Measurements from ENCODE around the gene N4BP3. TPM values are rescaled to one million over a fixed set of nuclear protein-coding genes. Genes with fewer than 3 reads are reported as not detected.

The N4BP3 gene
- total and polyA plus RNA-seq, 2 of the 13 experiments (the other 11 are each of a cell fraction or from before 2014, with no cell fraction given) = 0.13 TPM; not detected in 1

DNA sequence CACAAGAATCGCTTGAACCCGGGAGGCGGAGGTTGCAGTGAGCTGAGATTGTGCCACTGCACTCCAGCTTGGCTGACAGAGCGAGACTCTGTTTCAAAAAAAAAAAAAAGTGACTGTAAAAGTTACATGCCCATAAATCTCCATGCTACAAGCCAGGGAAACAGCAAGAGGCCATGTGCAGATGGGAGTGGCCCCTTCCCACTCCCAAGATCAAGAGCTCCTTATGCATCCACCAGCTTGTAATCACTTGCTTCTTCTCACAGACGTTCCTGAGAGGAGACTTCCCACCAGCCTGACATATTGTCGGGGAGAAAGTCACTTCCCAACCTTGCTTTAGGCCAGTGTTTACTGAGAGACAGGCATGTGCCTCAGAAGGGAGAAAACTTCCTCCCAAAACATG, 45.6 kb upstream of the N4BP3 start:
- in situ Hi-C loops (cut with HindIII; ENCODE audit: extremely low pct_ligation_motif_present, low pct_unique_long_range_greater_than_20kb) = loop anchor here (10.0 to 25.0 kb wide), 2 partner anchors 83 to 455 kb away; partner anchors contain the start of gene B4GALT7
- no peak for FAIRE-seq
- ChIA-PET POLR2A (interaction anchor here (0.7 kb wide), 1 partner anchor 17 kb away, joined by 4 read pairs; no protein-coding TSS in a partner anchor), CTCF (ENCODE audit: low intra/inter-chr PET ratio, low total read pairs) (no interaction called here)
- no peaks in the 10 kb centered on the region for H3K9me3 ChIP-seq (ENCODE audit: low read length)
- peaks cover 6 to 12% of the 10 kb centered on the region in 2 experiments; a peak in 4 of 5 replicates for H3K27me3 ChIP-seq (ENCODE audit: control insufficient read depth in 1 of 2, insufficient read depth in 2 of 2, low read length in 2 of 2)
- TF ChIP-seq ZNF256 (CRISPR knock-in tag; conservative IDR thresholded peaks at IDR 0.05) = no peak
- no peak for TF ChIP-seq POLR2G (IDR thresholded peaks at IDR 0.05; ENCODE audit: low read depth, low read length)
- TF ChIP-seq, protein P1, sequence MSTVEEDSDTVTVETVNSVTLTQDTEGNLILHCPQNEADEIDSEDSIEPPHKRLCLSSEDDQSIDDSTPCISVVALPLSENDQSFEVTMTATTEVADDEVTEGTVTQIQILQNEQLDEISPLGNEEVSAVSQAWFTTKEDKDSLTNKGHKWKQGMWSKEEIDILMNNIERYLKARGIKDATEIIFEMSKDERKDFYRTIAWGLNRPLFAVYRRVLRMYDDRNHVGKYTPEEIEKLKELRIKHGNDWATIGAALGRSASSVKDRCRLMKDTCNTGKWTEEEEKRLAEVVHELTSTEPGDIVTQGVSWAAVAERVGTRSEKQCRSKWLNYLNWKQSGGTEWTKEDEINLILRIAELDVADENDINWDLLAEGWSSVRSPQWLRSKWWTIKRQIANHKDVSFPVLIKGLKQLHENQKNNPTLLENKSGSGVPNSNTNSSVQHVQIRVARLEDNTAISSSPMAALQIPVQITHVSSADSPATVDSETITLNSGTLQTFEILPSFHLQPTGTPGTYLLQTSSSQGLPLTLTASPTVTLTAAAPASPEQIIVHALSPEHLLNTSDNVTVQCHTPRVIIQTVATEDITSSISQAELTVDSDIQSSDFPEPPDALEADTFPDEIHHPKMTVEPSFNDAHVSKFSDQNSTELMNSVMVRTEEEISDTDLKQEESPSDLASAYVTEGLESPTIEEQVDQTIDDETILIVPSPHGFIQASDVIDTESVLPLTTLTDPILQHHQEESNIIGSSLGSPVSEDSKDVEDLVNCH (CRISPR knock-in tag; IDR thresholded peaks at IDR 0.05) = no peak
- TF ChIP-seq ZNF546 (CRISPR knock-in tag; conservative IDR thresholded peaks at IDR 0.05) = no peak
- no peak for TF ChIP-seq ZNF343 (CRISPR knock-in tag; IDR thresholded peaks at IDR 0.05)
- no peak for TF ChIP-seq ELF4 (CRISPR knock-in tag; IDR thresholded peaks at IDR 0.05; ENCODE audit: borderline replicate concordance)
- TF ChIP-seq MIER2 (CRISPR knock-in tag; IDR thresholded peaks at IDR 0.05) = no peak
- no peak for TF ChIP-seq ZFX (CRISPR knock-in tag; IDR thresholded peaks at IDR 0.05; ENCODE audit: low read depth)
- TF ChIP-seq, protein P2, sequence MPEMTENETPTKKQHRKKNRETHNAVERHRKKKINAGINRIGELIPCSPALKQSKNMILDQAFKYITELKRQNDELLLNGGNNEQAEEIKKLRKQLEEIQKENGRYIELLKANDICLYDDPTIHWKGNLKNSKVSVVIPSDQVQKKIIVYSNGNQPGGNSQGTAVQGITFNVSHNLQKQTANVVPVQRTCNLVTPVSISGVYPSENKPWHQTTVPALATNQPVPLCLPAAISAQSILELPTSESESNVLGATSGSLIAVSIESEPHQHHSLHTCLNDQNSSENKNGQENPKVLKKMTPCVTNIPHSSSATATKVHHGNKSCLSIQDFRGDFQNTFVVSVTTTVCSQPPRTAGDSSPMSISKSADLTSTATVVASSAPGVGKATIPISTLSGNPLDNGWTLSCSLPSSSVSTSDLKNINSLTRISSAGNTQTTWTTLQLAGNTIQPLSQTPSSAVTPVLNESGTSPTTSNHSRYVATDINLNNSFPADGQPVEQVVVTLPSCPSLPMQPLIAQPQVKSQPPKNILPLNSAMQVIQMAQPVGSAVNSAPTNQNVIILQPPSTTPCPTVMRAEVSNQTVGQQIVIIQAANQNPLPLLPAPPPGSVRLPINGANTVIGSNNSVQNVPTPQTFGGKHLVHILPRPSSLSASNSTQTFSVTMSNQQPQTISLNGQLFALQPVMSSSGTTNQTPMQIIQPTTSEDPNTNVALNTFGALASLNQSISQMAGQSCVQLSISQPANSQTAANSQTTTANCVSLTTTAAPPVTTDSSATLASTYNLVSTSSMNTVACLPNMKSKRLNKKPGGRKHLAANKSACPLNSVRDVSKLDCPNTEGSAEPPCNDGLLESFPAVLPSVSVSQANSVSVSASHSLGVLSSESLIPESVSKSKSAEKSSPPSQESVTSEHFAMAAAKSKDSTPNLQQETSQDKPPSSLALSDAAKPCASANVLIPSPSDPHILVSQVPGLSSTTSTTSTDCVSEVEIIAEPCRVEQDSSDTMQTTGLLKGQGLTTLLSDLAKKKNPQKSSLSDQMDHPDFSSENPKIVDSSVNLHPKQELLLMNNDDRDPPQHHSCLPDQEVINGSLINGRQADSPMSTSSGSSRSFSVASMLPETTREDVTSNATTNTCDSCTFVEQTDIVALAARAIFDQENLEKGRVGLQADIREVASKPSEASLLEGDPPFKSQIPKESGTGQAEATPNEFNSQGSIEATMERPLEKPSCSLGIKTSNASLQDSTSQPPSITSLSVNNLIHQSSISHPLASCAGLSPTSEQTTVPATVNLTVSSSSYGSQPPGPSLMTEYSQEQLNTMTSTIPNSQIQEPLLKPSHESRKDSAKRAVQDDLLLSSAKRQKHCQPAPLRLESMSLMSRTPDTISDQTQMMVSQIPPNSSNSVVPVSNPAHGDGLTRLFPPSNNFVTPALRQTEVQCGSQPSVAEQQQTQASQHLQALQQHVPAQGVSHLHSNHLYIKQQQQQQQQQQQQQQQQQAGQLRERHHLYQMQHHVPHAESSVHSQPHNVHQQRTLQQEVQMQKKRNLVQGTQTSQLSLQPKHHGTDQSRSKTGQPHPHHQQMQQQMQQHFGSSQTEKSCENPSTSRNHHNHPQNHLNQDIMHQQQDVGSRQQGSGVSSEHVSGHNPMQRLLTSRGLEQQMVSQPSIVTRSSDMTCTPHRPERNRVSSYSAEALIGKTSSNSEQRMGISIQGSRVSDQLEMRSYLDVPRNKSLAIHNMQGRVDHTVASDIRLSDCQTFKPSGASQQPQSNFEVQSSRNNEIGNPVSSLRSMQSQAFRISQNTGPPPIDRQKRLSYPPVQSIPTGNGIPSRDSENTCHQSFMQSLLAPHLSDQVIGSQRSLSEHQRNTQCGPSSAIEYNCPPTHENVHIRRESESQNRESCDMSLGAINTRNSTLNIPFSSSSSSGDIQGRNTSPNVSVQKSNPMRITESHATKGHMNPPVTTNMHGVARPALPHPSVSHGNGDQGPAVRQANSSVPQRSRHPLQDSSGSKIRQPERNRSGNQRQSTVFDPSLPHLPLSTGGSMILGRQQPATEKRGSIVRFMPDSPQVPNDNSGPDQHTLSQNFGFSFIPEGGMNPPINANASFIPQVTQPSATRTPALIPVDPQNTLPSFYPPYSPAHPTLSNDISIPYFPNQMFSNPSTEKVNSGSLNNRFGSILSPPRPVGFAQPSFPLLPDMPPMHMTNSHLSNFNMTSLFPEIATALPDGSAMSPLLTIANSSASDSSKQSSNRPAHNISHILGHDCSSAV (CRISPR knock-in tag; IDR thresholded peaks at IDR 0.05; ENCODE audit: borderline replicate concordance) = no peak
- no peak for TF ChIP-seq ZNF484 (CRISPR knock-in tag; IDR thresholded peaks at IDR 0.05; ENCODE audit: borderline replicate concordance, low read depth)
- TF ChIP-seq ZNF263 (CRISPR knock-in tag; IDR thresholded peaks at IDR 0.05) = no peak
- TF ChIP-seq MED13 (CRISPR knock-in tag; IDR thresholded peaks at IDR 0.05) = no peak
- TF ChIP-seq ZFY (CRISPR knock-in tag; IDR thresholded peaks at IDR 0.05) = no peak
- TF ChIP-seq DPF2 (CRISPR knock-in tag; IDR thresholded peaks at IDR 0.05; ENCODE audit: borderline replicate concordance, low read depth) = no peak
- TF ChIP-seq ZNF816 (CRISPR knock-in tag; IDR thresholded peaks at IDR 0.05; ENCODE audit: borderline replicate concordance) = no peak
- H3K36me3 ChIP-seq (replicated peaks in 1 of 2; ENCODE audit: control insufficient read depth in 1 of 2, insufficient read depth in 2 of 2, low read length in 2 of 2) = no peaks in the 10 kb centered on the region
- ATAC-seq = no peak
- no peaks in the 10 kb centered on the region for H4K20me1 ChIP-seq (ENCODE audit: insufficient read depth, low read length)
- no peak overlapping the region for H3K4me3 ChIP-seq (replicated peaks in 1 of 3; ENCODE audit: insufficient read depth in 1 of 3, low read depth in 2 of 3, low read length in 3 of 3)
- H3K9ac ChIP-seq (ENCODE audit: insufficient read depth, low read depth, low read length) = no peak overlapping the region
- WGBS (ENCODE audit: low lambda C conversion rate) = 20% methylated on average over 6 of the region's 6 CpGs
- H3K27ac ChIP-seq (ENCODE audit: extremely low read length, insufficient read depth, low read length) = no peak overlapping the region
- H3K4me2 ChIP-seq (ENCODE audit: low read depth, low read length) = no peak overlapping the region
- BruUV-seq (replicated peaks) = no TSS peak
- intact Hi-C loops (cut with micrococcal nuclease; ENCODE audit: unreplicated experiment) = no loop called here
- no peaks in the 10 kb centered on the region for H3K79me2 ChIP-seq (ENCODE audit: insufficient read depth, low read length)
- no peak for DNase-seq (ENCODE audit: low spot score)
- no peaks in the 10 kb centered on the region for H3K4me1 ChIP-seq (ENCODE audit: insufficient read depth, low read length)
- H2AFZ ChIP-seq (ENCODE audit: low read length) = no peak overlapping the region
